UCSD-AML1 (cell line): ENCODE measurements around the gene NGFR.

Experiments used
- DNase-seq: peaks from one replicate; lab custom pipeline; 2025; ENCODE audit not compliant: unreplicated experiment; lab: John Stamatoyannopoulos, UW

The NGFR gene

DNA sequence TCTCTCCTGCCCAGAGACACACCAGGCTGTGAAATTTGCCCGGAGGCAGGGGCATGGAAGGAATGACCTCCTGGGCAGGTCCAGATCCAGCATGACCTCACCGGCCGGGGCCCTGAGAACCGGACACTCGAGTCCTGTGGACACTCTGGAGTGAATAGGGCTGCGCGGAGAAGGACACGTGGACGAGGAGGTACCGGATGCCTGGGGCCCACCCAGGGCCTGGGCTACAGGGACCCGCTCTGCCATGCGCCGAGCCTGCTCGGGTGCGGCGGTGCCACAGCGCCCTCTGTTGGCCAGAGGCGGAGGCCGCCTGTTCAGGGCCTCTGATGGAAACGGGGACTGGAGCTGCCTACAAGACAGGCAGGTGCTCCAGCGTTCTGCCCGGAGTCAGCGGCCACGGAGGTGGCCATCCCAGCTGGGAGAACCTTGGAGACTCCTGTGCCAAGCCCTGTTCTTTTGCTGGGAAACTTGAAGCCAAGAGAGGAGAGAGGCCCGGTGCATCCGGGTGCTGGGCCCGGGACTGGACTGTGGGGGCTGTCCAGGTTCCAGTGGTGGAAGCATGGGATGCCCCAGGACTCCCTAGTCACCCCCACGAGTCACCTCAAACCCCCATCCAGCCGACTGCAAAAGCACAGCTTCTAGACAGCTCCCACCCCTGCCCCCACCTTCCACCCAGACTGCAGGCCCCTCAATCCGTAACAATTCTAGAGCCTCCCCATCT lies 61.3 kb downstream of the NGFR start:
- DNase-seq, result peak; percentile 81

DNA sequence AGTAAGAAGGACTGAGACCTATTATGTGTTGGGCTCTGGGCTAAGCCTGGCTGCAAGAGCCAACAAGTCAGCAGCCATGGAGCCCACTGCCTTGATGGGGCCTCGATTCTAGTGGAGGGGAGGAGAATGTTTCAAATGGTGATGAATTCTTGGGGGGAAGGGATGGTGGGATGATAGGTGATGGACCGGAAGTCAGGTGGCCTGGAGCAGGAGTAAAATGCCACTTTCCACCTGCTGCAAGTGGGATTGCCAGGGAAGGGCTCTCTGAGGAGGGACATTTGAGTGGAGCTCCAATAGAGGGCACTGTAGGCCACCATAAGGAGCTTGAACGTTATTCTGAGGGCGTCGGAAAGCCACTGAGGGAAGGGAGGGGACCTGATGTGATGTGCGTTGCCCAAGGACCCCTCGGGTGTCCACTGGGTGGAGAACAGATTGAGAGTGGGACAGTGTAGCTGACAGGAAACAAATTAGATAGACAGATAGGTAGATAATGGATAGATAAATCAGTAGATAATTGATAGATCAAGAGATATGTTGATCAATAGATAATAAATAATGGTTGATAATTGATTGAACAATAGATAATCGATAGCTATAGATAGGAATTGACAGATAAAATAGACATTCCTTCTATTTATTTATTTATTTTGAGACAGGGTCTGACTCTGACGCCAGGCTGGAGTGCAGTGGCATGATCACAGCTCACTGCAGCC lies 62.4 kb downstream of the NGFR start:
- peak; percentile 33 for DNase-seq
